Ishikawa (cell line): ENCODE data around the gene ANAPC4.

Experiments
- CREB1 ChIP-seq: IDR thresholded peaks from 2 replicates; pipeline ENCODE4 v1.6.1; 2012; ENCODE audit warnings: low read depth
- EGR1 ChIP-seq: IDR thresholded peaks from 2 replicates; pipeline ENCODE4 v1.6.1; 2012
- EP300 ChIP-seq: IDR thresholded peaks from 2 replicates; pipeline ENCODE4 v1.6.1; 2012; ENCODE audit warnings: borderline replicate concordance
- FOXM1 ChIP-seq: IDR thresholded peaks from 2 replicates; pipeline ENCODE4 v1.6.1; 2012; ENCODE audit warnings: low read depth, borderline replicate concordance
- MAX ChIP-seq: IDR thresholded peaks from 2 replicates; pipeline ENCODE4 v1.6.1; 2012
- REST ChIP-seq: IDR thresholded peaks from 2 replicates; pipeline ENCODE4 v1.6.1; 2012; ENCODE audit warnings: low read depth, mild to moderate bottlenecking
- TAF1 ChIP-seq: IDR thresholded peaks from 2 replicates; pipeline ENCODE4 v1.6.1; 2012; ENCODE audit warnings: low read depth, mild to moderate bottlenecking
- TCF12 ChIP-seq: IDR thresholded peaks from 2 replicates; pipeline ENCODE4 v1.6.1; 2012; ENCODE audit warnings: low read depth
- USF1 ChIP-seq: IDR thresholded peaks from 2 replicates; pipeline ENCODE4 v1.6.1; 2012

GRCh38 chr4:25450491-25450901, 73.4 kb downstream of the ANAPC4 start:
- no peak for TF ChIP-seq TCF12
- peak; percentile 39; the same call in 1 of the 2 replicates for TF ChIP-seq EP300
- no peak; the same call in 1 of the 2 replicates for TF ChIP-seq MAX
- TF ChIP-seq TAF1 = no peak
- no peak for TF ChIP-seq REST
- no peak for TF ChIP-seq USF1
- no peak for TF ChIP-seq EGR1
- TF ChIP-seq CREB1 = no peak
- TF ChIP-seq FOXM1 = no peak
